GM18519 (cell line): ENCODE results near the gene MAPKAP1.

Experiments used
- ATAC-seq: cut with Tn5 transposase; IDR thresholded peaks from one replicate; pipeline ENCODE4 v1.9.1; 2021; ENCODE audit warnings: mild to moderate bottlenecking, moderate library complexity; ENCODE audit not compliant: unreplicated experiment, low FRiP score

Gene MAPKAP1

DNA sequence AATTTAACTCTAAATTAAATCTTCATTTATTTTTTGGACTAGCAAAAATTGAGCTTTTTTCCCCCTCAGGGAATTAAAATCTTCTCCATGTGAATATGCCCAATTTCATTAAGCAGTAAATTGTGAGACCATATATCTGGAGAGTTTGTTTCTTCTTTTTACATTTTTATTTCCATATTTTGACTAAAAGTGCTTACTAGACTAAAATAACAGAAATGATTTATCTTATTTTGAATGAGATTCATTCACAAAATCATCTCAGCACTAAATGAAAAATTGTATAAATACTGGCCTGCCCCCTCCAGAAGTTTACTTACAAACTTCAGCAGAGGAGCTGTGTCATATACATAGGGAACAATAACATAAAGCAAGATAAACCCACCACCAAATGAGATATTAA lies 26.6 kb downstream of the MAPKAP1 start:
- ATAC-seq: no peak

DNA sequence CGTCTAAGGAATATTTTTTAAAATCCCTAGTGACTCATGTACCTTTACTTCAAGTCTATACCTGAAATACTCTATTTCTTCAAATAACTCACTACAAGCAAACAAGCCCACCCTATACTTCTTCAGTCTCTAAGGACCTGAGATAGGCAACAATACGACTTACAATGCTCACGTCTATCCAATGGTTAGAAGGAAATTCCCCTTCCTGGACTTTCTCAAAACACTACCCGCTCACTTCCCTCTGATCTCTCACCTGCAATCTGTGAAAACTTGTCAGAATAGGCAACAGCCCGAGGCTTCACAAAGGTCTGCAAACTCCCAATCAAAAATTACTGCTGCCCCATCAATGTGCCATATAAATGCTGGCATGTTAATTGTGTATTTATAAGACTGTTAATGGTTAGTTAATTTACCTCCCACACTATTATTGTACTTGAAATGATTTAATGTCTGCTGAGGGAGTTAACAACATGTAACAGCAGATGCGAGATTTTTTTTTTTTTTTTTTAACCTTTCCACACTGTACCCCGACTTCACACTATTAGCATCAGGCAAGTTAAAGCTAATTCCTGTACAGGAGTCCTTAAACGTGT lies 27.3 kb downstream of the MAPKAP1 start:
- ATAC-seq: no peak

DNA sequence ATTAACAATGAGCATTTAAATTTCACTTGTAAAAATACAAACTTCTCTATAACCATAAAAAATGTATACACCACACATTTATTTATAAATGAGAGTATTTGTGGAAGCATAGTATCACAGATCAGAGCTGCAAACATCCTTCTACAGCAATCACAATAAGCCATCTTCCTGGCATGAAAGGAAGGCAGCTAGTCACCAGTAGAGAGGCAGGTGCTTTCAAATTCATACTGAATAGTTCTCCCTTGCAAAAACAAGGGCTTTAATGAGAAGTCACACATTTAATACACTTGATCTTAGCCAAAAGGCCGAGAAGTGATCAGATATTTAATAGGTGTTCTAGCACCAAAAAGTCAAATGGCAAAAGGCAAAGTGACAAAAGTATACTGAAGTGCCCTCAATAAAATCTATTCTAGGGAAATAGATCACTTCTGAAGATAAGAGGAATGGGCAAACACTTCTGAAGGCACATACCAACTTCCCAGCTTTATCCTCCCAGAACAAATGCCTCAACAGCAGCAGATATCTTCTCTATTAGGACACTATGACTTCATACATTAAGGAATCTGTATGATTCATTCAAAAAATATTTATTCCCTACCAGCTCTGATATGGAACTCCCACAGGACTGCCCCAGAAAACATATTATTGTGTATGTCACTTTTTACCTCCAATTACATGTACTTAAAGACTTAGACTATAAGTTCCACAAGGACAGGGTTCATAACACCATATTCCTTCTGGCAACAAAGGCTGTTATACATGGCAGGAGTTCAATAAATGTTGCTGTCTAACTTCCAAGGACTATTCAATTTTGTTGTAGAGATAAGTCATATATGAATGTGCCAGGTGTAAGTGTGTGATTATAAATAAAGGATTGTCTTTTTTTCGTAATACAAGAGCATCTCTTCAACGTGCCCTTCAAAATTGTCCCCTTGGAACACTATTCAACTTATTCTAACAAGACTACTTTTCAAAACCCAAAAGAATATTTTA lies 31.7 kb downstream of the MAPKAP1 start:
- no peak for ATAC-seq

DNA sequence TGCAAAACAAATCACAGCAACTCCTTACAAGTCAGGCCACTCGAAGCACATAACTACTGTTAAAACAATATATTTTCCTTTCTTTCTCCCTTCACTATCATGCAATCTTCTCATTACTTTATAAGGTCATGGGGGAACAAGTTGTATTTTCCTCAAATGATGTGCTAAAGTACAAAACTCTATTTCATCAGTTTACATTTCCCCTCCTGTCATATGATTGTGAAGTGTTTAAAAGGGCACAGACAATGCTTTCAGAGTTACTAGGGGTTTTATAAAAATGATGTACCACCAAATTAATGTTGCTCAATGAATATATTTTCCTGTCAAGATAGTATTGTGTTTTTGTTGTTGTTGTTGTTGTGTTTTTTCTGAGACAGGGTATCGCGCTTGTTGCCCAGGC lies 34.1 kb downstream of the MAPKAP1 start:
- ATAC-seq: no peak

DNA sequence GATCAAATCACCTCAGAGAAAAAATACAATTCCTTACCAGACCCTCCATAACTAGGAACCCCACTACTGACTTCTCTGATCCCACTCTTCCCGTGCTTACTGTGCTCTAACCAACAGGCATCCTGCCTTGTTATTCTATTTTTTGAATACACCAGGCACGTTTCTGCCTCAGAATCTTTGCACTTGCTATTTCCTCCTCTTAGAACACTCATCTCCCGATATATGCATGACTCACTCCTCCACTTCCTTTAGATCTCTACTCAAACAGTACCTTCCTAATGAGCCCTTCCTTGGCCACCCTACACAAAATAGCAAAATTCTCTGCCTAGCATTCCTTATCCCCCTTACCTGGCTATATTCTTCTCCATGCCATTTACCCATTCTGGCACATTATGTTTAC lies 43.9 kb downstream of the MAPKAP1 start:
- ATAC-seq: no peak

DNA sequence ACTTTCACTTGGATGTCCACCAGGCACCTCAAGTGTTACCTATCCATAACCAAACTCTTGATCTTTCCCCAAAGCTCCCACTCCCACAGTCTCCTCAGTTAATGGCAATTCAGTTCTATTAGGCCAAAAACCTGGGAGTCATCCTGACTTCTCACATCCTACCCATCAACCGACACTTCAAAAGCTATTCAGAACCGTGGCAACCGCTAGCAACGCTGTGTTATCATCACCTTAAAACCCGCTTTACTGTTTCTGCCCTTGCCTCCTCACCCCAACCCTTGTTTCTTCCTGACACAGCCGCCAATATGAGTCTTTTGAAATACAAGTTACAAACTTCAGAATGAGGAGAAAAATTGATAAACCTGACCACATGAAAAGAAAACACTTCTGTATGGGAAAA lies 46.5 kb downstream of the MAPKAP1 start:
- no peak for ATAC-seq

DNA sequence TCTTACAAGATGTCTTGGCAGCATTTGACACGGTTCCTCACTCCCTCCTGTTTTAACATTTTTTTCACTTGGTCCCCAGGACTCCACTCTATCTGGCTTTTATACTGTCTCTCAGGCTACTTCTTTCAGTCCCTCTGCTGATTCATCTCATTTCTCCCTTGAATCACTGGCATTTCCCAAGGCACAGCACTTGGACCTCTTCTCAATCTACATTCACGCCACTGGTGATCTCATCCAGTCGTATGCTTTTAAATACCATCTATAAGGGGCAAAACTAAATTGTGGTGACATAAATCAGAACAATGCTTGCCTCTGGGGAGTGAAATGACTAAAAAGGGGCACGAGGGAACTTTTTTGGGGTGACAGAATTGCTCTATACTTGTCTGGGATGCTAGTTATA lies 47.1 kb downstream of the MAPKAP1 start:
- no peak for ATAC-seq

DNA sequence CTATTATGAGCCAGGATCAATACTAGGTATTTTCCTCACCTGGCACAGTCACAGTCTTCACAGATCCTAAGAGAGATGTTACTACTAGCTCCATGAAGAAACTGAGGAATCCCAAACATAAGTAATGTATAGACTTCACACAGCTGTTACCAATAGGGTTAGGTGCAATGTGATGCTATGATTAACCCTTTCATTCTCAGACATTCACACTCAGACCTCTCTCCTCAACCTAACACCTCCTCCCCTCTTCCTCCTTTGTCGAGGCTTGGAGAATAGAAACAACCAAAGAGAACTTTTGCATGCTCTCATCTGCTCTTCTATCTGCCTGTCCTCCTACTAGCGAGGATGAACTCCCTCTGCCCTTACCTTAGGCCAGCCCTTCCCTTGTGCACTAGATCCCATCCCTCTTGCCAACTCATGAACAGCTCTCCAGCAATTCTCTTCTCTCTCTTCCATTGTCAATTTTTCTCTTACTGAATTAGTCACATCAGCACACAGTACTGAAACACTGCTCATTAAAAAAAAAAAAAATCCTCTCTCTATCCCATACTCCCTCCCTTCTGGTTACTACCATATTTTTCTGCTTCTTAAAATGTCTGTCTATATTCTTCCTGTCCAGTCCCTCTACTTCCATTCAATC lies 47.7 kb downstream of the MAPKAP1 start:
- ATAC-seq: no peak

DNA sequence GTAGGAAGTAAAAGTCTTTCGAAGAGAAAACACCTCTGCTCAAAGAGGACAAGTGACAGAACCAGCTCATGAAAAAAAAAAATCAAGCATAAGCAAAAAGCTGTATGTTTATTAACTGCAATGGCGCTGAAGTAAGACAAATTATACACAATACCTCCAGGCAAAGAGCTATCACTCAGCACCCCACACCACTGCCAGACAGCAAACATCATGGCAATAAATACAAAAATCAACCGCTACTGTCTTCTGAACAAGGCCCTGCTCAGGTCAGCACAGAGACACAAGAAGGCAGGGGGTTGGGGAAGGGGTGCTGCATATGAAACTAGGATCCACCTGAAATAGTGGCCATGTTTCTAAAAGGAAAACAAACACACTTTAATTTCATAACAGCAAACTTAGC lies 50.4 kb downstream of the MAPKAP1 start:
- ATAC-seq: no peak

DNA sequence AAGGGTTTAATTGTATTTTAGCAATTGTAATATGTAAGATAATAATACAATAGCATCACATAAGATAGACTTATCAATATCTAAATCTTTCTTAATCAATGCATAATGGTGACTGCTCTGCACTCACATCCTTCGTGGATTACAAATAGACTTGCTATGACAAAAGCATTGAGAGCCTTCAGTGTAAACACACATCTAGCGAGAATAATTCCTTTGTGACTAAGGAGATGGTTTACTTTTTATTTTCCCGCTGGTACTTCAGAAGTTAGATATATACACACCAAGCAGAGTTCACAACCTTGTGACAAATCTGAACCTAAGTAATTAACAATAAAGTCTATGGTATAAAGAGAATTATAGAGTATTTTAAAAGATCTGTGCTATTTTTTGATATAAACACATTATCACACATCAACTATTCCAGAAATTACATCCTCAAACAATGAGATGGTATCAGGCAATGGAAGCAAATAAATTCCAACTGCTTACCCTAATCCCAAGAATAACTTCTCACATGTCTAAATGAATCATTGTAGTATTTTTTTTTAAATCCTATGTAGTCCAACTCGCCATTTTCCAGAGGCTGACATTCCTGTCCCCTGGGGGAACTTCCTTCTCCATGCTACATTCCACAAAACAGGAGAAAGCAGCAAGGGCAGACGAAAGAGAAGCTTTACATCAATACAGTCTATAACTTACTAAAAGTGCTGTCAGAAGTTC lies 51.2 kb downstream of the MAPKAP1 start:
- ATAC-seq: no peak

DNA sequence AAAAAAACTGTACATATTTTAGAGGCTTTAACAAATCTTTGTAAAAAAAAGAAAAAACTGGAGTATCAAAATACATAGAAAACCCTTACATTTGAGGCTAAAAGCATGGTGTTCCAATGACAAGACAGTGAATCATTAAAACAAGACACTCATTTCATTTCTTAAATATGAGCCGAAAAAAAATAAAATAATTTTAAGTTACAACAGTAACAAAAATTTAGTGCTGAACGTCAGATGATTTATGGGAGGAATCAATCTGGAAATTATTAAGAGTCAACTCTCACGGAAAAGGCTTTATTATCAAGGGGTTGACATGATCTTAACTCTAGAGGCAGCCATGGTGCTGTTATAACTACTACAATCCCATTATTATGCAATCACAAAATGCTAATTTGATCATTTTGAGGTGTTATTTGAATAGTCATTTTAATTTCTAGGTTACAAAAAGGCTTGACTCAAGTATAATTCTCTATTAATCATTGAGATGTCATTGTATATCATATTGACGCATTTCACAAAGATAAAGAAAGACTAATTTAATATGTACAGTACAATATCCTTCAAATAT lies 51.9 kb downstream of the MAPKAP1 start:
- ATAC-seq: no peak

DNA sequence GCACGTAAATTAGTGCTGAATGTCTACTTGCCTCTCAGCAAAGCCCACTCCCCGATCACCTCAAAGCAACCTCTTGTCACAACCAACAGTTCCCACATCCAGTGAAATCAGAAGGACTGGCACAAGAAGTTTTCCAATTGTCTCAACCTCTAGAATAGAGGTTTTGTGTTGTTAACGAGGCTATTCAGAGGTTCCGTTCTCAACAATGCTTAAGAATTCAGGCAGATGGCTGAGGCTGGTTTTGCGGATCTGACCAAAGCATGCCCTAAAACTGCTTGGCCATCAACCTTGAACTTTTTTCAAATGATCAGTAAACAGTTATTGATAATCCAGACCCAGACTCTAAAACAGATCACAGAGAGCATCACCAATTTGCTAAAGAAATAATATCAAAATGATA lies 52.9 kb downstream of the MAPKAP1 start:
- no peak for ATAC-seq

DNA sequence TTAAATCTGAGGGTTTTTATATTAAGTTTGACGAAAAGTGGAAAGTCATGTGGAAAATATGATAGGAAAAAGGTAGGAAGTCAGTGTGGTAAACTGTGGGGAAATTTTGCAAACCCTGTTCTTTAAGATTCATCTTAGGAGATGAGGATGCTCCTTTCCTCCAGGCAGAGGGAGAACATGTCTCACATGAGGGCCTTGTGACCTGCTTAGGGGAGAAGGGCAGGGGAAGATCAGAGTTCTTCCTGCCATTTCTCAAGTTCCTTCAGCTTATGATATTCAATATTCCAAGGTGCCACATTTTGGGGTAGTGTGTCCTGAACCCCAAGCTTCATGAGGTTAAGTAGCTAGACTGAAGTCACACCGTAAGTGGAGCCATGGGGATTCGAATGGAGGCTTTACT lies 53.7 kb downstream of the MAPKAP1 start:
- no peak for ATAC-seq

DNA sequence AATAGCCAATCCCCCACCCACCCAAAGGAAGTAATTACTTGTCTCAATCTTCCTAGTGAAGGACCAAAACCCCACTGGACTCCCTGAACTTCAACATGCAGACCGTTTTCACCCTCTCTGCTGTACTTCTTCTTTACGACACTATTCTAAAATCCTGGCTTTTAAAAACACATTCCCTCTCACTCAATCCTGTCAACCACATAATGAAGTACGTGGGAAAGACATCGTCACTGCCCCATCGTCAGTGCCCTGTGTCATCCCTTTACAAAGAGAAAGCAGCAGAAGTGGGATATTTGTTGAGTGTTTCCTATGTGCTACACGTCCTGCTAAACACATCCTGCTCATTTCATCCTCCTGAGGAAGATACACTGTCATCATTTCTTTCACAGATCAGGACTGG lies 54.2 kb downstream of the MAPKAP1 start:
- no peak for ATAC-seq

DNA sequence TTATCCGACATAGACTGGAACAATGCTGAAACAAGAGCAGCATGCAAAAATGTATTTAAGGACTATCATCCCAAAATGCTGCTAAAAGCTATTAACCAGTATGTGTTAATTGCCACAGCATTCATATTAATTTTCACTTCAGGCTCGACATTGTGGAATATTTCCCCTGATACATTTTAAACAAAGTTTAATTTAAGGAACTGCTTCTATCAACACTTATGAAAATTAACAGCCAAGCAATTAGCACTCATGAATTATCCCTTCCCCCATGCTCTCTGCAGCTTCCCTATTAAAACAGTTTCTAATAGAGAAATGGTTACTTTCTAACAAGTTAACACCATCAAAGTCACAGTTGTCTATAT lies 54.8 kb downstream of the MAPKAP1 start:
- ATAC-seq: no peak

DNA sequence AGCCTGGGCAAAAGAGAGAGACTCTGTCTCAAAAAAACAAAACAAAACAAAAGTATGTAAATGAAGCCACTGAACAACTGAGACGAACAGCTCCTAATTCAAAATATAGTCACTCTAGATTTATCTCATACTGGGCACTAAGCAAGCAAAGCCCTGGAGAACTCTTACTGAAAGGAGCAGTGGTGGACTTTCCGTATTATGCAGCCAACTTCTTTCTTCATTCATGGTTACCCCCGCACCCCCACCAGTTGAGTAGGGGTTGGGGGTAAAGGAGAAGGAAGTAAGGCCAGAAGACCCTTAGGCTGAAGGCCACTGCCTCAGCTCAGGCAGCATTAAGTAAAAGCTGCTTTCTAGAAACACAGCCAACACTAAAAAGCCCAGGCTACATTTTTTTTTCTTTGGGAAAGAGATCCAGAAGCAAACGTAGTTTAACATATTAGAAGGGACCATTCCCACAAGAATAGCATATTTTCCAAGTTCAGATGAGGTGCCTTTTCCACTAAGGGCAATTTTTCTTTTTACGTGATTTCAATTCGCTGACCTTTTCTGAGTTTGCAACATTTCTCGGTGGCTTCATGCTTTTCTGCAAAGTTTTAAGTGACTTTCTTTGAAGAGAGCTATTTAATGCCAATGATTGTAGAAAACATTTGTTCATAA lies 55.3 kb downstream of the MAPKAP1 start:
- no peak for ATAC-seq

DNA sequence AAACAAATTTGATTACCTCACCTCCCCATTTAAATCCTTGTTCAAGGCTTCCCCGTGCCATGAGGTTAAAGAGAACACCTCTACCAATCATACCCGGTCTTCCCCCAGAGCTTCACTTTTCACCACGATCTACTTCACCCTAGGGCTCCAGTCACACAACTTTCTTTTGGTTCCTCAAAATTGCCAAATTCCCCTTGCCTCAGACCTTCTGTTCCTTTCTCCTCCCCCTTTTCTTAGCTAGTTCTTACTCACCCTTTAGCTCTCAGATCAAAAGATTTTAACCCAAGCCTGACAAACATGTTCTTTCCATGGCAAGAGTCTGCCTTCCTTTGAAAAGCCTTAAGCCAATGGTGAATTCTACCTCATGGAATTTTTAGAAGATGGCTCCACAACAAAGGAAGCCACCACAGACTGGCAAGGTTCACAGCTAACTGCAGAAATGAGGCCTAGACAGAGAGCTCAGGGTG lies 56.7 kb downstream of the MAPKAP1 start:
- ATAC-seq: peak; percentile 69

DNA sequence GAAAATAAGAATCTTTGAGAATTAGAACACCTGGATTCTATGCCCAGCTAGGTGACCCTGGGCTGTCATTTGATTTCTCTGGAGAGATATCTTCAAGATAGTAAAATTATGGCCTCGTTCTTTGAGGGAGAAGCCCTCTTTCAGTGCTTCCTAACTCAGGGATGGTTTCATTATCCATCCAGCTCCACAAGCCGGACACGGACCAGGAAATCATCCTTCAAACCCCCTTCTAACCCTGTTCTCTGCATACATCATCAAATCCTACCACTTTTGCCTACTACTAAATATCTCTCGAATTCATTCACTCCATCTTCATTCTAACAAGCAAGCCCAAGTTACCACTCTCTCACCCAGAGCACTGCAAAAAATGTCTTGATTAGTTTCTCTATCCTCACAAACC lies 57.2 kb downstream of the MAPKAP1 start:
- ATAC-seq: no peak

DNA sequence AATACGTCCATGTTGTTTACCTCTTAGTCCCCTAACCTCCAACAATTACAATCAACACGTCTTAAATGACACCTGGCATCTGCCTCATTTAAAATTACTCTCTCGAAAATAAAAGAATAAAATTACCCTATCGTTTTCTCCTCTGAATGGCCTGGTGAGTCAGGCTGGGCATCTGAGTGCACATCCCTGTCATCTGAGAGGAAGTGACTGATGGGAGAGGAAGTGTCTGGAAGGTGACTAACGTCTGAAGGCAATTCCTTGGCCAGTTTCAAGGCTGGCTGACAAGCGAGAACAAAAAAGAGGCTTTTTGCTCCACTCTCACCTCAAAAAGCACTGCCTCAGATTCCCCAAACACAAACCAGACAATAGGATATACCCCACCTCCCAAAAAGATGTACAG lies 57.7 kb downstream of the MAPKAP1 start:
- no peak for ATAC-seq

DNA sequence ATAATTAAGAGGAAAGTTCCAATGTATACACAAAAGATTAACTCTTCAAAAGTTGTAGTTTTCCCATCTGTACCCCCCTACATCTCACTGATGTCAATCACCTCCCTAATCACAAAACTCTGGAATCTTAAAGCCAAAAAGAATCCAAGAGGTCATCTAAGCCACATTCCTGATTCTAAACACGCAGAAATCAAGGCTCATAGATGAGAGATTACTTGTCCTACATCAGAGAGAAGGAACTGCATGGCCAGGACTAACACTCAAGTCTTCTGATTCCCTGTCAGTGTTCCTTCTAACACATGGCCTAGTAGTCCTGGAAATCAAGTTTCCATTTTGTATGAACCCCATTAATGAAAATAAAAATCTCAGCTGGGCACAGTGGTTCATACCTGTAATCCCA lies 58.7 kb downstream of the MAPKAP1 start:
- no peak for ATAC-seq
